ENCODE results near the gene UBE3A.
"Not testable (repeated sequence)": the region's sequence is repeated elsewhere in the genome, so short reads cannot be mapped to it uniquely, and the experiment has no call there.

UBE3A gene

DNA sequence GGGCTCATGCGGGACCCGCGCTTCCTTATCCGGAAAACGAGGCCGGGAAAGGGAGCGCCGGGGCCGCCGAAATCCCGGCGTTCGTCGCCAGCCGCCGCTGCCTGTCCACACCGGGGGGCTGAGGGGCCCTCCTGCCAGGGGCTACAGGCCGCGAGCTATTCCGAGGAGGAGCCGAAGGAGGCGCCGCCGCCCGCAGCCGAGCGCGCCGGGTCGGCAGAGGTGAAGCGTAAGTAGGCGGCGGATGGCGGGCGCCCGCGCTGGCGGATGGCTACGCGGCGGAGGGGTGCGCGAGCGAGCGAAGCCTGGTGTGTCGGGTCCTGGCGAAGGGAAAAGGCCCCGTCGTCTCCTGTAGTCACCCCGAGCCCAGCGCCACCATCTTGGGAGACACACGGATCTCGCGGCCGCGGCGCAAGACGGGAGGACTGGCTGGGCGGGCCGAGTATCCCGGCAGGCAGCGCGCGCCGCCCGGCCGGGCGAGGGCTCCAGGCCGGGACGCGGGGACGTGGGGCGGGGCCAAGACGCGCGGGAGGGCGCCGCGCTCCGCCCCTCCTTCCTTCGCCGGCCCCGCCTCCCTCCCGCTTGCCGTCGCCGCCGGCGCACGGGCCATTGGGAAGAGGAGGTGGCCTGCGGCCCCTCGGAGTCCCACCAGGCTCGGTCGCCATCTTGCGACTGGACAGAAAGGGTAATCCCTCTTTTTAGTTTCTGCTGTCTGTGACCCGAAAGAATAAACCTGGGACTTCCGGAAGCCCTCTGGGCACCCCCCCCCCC lies at the start of gene UBE3A:
Gene UBE3A, minus strand, starts transcription at position 424 of the 768 bp plus-strand sequence. CDS start 29,917 bp downstream, outside the sequence.
- DNase-seq (ENCODE audit: low spot score), result peak; percentile 89

DNA sequence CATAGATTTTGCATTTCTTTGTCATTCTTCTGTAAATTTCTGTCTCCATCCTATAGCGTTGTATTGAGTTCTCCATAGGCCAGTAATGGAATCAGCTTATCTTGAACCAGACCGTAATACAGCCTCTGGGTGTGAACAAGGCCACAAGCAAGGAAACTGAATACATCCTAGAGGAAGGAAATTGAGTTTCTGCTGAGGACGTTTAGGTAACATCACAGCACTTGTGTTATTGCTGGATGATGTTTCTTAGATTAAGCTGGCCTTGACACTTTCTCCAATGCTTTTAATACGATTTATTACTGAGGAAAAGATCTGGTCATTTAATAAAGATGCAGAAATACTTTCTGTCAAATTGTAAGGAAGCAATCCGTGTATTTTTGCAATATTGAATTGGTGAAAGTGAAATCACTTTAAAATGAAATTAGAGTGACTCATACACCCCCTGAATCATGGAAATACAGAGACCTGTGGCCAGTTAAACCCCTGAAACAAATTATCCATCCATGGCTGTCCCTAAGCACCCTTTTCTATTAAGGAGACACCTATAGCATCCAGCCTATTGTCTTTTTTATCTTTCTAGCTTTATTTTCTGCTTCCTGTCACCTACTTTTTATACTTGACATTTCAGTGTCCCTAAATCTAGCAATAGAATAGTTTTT lies 48.5 kb upstream of the UBE3A start:
- no peak for DNase-seq (ENCODE audit: low spot score)

DNA sequence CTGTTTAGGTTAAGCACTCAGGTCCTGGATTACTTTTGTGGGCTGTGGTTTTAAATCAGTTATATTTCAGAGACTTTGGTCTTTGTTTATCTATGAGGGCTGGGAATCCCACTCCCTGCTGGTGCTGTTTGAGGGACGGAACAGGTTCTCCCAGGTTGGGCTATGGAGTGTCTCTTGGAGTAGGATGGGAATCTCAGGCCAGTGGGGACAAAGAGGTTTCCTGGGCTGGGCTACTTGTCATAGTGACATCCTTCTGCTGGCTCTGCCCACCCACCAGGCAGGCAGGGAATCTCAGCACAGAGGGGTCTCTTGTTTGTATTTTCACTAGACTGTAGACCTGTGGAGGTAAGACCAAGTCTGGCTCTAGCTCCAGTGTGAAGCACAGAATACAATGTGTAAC lies 47.2 kb upstream of the UBE3A start:
- no peak for DNase-seq (ENCODE audit: low spot score)

DNA sequence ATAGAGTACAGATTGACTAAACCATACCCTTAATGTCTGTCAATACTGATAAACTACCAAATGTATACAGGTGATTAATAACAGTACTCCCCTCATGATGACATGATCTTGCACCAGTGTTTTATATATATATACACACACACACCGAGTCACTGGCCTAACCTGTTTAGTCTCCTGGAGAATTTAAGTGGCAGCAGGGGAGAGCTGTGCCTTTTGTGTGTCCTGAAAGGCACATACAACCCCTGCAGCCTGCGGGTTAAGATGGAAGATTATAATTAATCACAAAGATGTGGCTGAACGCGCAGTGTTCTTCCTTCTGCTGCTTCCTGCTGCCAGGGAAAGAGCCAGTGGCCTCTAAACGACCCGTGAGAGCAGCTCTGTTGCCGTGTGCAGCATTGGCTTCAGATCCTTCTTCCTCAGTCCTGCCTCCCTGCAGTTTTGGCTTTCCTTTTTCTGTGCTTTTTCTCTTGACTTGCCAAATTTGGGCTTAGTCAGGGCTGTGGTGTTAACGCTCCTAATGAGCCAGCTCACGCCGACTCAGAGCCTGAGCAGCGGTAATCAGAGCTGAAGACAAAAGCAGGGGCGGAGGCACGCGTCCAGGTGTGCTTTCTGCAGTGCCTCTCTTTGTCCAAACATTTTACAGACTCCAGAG lies 42.5 kb upstream of the UBE3A start:
- DNase-seq (ENCODE audit: low spot score), result no peak

DNA sequence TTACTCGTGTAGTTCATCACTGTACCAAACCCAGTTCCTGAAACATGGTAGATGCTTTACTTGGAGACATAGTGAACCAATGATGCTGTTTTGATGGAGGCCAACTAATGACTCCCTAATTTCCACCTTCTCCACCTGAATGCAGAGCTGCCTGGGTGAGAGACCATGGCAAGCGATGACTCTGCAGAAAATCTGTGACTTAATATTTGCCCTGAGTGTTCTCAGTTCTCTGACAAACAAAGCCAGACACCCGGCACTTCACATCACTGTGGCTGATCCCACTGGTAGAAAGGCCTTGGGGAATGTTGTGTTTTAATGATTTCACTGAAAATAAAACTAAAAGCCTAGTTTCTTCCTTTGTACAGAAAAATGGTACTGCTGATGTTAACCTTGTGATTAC lies 39.5 kb upstream of the UBE3A start:
- no peak for DNase-seq (ENCODE audit: low spot score)

DNA sequence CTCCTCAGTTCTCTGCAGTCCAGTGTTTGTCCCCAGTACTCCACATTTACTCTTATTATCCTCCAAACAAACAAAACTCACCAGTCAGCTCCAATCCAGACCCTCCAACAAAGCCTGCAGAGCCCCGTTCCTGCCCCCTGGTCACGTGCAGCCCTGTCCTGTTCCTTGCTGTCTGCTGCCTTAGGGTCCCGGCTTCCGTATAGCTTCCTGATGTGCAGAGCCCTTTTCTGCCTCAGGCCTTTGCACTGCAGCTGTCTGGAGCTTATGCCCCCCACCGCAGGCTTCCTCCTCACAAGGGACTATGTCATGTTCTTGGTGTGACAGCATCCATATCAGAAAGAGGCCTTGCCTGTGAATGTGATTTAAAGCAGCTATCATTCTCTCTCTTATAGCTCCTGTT lies 39.0 kb upstream of the UBE3A start:
- no peak for DNase-seq (ENCODE audit: low spot score)

DNA sequence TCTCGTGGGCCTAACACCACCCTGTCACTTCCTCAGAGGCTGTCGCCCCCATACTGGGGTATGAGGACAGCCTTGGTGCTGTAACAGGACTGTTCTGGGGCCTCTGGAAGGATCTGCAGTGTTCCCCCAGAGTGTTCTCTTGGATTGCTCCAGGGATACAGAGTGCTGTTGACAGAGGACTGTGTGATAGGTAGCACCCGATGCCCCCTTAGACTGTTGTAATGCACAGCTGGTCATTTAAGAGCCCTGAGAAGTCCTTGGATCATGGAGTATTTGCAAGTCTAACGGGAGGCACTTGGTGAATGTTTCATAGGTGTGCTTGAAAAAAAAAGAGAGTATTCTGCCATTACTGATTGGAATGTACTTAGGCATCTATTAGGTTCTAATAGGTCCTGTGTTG lies 35.4 kb upstream of the UBE3A start:
- no peak for DNase-seq (ENCODE audit: low spot score)

DNA sequence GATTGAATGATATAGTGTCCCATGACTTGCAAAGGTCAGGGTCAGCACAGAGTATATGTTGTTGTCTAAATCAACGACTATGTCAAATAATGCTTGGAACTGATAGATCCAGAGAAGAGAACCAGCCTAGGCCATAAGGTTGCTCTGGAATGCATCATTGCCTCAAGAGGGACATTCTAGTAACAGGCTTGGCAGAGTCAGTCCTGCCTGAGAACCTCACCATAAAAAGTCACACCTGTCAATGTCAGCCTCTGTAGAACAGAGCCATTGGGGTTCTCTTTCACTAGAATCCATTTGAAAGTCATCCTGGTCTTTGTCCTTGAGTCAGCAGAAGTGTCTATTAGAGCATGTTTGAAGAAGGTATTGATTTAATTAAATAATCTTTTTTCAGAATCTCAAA lies 31.4 kb upstream of the UBE3A start:
- DNase-seq (ENCODE audit: low spot score), result no peak

DNA sequence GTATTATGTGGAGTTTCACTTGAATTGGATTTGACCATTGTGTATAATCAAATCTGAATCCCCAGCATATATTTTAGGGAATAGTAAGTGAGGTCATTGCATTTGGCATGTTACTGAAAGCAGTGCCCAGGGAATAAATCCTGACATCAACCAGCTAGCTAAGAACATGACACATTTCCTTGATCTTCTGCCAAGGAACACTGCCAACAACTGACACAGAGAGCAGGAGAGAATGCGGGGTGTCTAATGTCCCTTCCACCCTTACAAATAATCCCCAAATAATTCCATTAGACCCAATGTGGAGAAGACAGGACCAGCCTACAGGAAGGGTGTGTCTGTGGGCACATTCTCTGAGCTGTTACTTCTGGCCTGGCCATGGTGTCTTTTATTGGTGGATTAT lies 30.6 kb upstream of the UBE3A start:
- peak; percentile 60 for DNase-seq (ENCODE audit: low spot score)

DNA sequence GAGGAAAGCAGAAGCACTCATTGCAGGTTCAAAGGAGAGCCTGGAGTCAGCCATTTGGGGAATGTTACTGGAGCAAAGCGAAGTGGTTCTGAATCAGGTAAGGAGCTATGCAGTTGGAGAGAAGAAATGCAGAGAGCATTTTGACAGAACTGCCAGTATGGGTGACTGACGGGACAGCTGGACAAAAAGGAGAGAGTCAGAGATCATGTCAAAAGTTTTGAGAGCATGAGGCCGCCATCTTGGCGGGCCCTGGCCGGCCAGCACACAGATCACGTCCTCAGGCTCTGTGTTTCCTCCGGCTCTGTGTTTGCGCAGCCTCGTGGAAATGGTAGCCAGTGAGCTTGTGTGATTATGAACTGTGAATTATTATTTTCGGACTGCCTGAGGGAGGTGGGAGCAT lies 29.8 kb upstream of the UBE3A start:
- DNase-seq (ENCODE audit: low spot score), result no peak

DNA sequence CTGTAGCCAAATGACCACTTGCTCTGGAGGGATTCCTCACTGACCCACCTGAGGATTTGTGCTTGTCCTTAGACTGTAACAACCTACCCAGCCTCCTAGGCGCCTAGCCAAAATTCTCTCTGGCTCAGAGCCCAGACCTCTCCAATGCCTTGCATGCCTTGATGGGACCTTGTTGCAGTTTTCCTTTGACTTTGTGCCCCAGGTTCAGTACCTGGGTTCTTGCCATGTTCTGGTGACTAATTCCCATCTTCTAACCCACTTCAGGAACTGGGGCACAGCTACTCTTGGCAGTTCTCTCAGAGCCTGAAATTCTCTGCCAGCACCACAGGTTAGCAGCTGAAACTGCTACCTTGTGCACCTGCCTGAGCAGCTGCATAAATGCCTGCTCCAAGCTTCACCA lies 27.0 kb upstream of the UBE3A start:
- no peak for DNase-seq (ENCODE audit: low spot score)

DNA sequence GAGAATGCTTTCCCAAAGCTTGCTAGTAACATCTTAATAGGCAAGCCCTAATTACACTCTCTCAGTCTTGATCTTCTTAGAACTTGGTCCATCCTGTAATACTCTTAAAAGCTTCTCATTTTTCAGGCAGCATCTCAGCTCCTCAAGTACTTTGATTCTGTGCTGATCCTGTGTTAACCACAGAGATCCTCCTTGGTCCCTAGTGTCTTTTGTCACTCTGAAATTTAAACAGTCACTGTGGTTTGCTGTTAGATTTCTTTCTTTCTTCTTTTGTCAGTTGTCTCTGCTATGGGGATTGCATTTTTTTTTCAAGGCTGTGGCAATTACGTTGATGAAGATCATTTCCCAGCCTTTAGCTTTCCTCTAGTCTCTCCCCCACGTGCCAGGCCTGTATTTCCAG lies 26.0 kb upstream of the UBE3A start:
- DNase-seq (ENCODE audit: low spot score), result no peak

DNA sequence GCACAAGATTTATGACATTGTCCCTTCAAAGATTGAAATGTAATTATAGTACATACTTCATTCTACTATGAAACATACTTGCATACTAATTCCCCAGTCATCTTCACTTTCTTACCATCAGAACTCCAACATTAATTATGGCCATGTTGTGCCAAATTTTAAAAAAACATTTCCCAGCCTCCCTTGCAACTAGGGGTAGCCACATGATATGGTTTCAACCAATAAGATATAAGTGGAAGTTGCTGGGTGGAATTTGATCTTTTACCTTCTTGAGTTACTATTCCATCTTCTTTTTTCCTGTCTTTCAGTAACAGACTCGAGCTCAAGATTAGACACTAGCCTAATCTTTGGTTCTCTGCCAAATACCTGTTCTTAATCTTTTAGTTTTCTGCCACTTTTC lies 25.6 kb upstream of the UBE3A start:
- no peak for DNase-seq (ENCODE audit: low spot score)

DNA sequence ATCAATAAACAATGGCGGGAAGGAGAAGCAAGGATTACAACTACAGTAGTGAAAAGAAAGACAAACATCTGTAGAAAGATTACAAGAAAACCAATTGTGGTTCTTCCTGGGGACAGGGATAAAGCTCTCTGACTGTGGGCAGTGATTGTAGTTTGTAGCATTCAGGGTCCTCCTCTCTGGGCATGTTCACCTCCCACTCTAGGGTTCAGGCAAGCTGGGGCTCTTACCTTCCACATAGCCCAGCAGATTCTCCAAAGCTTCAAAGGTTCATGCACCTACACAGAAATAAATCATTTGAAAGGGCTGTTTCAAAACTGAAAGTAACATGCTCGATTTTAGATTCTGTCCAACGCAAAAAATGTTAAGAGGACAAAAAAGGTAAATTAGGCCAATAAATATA lies 17.4 kb upstream of the UBE3A start:
- DNase-seq (ENCODE audit: low spot score), result no peak

DNA sequence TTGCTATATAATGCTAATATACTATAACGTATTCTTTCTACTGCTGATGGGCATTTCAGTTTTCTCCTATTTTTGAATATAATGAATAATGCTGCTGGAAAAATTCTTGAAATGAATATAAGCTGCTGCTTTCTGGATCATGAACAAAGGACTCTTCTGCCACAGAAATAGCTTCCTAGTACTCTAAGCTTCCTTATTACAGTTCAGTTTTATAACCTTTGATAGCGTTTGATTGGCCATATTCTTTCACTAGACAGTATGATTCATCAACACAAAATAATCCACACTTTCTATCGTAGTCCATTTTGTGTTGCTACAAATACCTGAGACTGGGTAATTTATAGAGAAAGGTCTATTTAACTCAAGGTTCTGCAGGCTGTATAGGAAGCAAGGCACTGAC lies 16.4 kb upstream of the UBE3A start:
- no peak for DNase-seq (ENCODE audit: low spot score)

DNA sequence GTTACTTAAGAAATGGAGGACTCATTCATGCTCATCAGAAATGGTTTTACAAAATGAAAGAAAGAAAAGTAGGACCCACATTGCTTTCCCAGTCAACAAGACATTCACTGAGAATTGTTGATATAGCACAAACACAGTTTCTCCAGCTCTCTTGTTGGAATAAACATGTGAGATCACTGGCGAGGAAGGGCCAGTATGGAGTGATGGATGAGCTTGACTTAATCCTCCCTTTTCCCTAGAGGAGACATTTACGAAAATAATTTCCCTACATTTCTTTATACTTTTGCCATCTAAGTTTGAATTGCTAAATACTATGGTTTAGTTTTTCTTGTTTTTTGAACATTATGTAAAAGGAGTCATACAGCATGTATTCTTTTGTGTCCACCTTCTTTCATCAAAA lies 15.9 kb upstream of the UBE3A start:
- DNase-seq (ENCODE audit: low spot score), result no peak

DNA sequence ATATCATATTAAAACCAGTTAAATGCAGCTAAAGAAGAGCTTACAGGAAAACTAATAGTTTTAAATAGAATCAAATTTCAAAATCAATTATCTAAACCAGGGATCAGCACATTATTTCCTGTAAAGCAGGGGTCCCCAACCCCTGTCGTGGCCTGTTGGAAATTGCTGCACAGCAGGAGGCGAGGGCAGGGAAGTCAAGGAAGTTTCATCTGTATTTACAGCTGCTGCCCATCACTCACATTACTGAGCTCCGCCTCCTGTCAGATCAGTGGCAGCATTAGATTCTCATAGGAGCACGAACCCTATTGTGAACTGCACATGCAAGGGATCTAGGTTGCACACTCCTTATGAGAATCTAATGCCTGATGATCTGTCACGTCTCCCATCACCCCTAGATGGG lies 14.4 kb upstream of the UBE3A start:
- DNase-seq (ENCODE audit: low spot score), result not testable (repeated sequence)

DNA sequence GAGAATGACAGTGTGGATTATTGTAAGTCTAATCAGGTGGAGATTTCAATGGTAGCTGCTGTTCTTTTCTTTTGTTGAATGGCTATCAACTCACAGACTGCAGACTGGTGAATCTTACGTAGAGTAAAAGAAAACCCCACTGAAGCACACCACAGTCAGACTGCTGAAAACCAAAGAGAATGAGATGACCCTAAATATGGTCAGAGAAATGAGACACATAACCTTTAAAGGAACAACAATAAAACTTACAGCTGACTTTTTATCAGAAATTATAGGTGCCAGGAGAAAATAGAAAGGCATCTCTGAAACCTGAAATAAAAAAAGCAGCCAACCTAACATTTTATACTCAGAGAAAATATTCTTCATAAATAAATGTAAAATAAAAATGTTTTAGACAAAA lies 12.7 kb upstream of the UBE3A start:
- DNase-seq (ENCODE audit: low spot score), result no peak

DNA sequence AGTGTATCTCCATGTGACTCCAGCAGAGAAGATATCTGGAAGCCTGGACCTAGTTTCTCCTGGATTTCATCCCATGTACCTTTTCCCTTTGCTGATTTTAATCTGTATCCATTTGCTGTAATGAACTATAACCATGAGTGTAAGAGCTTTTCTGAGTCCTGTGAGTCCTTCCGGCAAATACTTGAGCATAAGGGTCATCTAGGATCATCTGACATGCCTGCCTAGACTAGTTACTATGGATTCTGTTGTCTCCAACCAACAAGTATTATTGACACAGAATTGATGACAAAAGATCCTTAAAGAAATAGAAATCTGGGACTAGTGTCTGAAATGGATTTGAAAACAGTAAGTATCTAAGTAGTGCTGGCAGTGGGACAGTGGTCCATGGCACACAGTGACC lies 11.3 kb upstream of the UBE3A start:
- DNase-seq (ENCODE audit: low spot score), result no peak

DNA sequence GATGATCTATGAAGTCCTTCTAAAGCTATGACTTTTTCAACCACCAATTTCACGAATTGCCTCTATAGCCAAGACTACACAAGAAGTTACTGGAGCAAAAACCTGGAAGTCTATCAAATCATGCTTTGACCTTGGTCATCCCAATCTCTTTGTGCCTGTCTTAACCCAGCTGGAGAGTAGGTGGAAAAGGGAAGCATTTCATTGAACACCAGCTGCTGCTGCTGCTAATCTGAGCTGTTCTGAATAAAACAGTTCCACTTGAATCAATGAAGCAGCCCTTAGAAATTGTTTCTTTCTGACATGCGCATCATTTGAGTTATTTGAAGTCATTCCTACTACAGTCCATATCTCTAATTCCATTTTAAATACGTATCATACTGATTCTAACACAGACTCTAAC lies 7.3 kb upstream of the UBE3A start:
- DNase-seq (ENCODE audit: low spot score), result no peak

DNA sequence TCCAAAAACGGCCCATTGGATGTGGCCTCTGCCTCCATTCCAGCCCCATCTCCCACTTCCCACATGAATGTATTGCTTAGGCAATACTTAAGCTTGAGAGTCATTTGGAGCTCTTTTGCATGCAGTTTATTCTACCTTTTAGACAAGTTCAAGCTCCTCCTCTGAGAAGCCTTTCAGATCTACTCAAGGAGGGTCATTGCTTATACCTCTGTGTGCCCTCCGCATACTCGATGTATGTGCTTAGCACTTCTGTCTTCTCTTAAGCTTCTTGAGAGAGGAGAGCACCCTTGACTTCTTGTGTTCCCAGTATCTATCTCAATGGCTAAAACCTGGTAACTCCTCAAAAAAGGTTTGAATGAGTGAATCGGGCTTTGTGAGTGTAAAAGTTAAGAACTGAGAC lies 6.6 kb upstream of the UBE3A start:
- DNase-seq (ENCODE audit: low spot score), result no peak

DNA sequence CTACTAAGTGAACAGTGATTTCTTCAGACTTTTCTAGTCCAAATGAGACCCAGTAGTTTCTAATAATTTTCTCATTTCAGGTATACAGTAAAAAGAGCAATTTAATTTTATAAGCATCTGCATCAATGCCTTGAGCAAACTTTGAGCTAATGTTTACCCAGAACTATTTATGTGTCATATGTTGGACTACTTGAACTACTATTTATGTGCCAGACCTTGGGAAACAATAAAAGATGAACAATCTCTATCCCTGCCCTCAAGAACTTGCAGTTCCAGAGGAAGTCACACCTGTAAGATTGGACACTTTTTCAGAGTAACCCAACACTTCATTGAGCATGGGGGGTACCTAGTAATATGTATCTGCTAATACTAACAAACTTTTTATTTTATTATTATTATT lies 2.3 kb upstream of the UBE3A start:
- no peak for DNase-seq (ENCODE audit: low spot score)

DNA sequence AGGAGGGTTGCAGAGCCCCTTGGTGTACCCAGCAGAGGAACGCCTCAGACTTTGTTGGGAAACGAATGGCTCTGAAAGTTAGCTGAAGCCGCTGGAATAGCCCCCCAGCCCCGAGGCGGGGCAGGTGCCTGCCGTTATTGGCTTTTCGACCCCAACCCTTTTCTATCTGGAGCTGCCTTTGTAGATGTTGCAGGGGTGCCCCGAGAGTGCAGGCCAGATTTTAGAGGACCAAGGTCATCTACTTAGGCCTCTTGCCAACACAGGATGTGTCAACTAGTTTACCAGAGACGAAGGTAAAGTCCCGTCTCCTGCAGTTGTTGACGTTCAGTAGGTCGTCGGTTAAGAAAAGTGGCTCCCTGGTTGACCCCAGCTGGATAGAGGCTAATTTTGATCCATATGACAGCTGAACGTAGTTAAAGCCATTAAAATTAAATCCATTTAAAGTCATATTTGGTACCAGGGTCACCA lies 579 bp upstream of the UBE3A start:
- peak; percentile 65 for DNase-seq (ENCODE audit: low spot score)
